HG03565 (cell line): ENCODE results near the gene MT1F.
"Not testable (repeated sequence)": the region's sequence is repeated elsewhere in the genome, so short reads cannot be mapped to it uniquely, and the experiment has no call there.

Source experiments
- ATAC-seq: cut with Tn5 transposase; IDR thresholded peaks from one replicate; pipeline ENCODE4 v1.9.1; 2021; ENCODE audit warnings: mild to moderate bottlenecking, moderate library complexity; ENCODE audit not compliant: unreplicated experiment

Gene MT1F

DNA sequence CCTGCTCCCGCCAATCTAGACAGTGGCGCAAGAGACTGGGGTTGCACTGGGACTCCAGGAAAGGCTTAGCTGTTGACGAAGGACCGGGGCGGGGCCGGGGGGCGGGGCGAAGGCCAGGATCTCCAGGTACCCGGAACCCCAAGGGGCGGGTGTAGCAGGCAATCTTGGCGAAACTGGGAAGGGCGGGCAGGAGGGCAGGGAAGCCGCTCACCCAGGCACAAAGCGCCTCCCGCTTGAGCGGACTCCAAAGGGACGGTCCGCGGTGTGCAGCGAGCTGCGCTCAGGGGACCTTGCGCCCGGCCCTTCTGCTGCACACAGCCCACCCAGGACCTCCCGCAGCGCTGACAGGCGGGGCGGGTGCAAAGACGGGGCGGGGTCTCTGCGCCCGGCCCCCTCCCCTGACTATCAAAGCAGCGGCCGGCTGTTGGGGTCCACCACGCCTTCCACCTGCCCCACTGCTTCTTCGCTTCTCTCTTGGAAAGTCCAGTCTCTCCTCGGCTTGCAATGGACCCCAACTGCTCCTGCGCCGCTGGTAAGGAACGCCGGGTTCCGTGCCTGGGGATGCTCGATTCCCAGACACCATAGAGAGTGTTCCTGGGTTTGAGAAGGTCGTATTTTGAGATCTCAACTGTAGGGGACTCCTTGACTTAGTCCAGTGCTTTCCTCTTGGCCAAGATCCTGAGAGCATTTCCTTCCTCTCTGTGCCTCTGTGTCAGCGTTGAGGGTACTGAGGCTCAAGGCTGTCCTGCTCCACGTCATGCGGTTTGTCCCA is at the start of gene MT1F:
TSS of gene MT1F (plus strand) at position 405 of the 772 bp plus-strand sequence. CDS start at position 505, 100 bp downstream.
- no peak for ATAC-seq

DNA sequence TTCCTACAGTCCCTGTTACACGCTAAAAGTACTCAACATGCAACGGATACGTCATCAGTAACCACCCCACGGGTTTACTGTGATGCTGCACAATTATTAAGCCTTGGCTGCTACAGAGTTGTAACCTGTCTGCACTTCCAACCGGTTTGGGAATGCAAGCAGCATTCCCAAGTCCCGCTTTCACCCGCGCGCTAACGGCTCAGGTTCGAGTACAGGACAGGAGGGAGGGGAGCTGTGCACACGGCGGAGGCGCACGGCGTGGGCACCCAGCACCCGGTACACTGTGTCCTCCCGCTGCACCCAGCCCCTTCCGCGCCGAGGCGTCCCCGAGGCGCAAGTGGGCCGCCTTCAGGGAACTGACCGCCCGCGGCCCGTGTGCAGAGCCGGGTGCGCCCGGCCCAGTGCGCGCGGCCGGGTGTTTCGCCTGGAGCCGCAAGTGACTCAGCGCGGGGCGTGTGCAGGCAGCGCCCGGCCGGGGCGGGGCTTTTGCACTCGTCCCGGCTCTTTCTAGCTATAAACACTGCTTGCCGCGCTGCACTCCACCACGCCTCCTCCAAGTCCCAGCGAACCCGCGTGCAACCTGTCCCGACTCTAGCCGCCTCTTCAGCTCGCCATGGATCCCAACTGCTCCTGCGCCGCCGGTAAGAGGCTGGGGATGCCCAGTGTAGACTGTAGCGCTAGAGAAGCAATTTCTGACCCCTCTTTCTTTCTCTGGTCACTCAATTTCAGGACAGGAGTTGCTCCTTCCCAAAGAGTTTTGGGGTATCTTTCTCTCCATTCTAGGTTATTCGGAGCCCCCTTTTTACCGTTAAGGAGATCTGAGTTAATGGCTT is 49.5 kb upstream of the MT1F start, which contains the start of gene MT2A:
TSS of gene MT2A (plus strand) at position 542 of the 833 bp plus-strand sequence. CDS start at position 614, 72 bp downstream.
- ATAC-seq: peak; percentile 80

GRCh38 chr16:56608876-56609462 is 48.8 kb upstream of the MT1F start:
- ATAC-seq: no peak

GRCh38 chr16:56609463-56609921 is 48.3 kb upstream of the MT1F start:
- peak; percentile 33 for ATAC-seq

DNA sequence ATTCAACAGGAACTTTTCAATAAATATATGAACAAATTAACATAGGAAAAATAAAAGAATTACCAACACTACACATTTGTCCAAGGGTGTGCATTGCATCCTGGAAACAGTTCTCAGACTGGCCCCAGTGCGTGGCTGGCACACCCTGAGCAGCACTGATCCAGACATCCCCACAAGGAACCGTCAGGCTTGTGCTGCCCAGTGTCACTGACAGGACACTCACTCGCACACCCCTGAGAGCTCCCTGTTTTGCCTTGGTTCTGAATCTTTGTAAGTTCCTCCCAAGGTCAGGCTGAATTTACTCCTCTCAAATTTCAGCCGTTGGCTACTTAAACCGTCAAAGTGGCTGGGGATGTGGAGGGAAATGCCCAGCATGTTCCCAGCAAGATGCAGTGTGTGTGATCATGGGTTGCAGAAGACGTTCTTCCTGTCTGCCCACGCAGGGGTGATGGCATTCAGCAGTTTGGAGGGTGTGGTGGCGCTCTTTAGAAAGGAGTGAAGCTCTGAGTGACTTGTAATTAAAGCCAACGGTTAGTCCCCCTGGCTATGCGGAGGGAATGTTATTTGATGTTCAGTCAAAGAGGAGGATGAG is 47.6 kb upstream of the MT1F start:
- no peak for ATAC-seq

DNA sequence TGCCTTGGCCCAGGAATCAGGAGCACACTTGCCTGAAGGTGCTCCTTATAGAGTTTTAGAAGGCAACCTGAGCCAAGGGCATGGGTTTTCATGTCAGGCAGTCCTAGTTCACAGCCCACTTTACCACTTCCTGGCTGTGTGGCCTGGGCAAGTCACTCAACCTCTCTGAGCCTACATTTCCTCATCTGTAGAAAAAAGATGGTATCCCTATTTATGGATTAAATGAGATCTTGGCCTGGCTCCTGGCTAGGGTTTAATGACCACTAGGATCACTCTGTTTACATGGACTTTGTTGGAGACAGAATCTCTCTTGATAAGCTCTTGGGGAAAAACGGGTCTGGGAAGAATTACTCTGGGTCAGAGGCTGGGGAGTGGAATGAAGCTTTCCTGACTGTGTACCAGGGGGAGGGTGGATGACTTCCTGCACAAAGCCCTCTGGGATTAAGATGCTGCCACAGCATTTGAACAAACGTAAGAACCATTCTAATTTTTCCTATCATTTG is 47.1 kb upstream of the MT1F start:
- no peak for ATAC-seq

DNA sequence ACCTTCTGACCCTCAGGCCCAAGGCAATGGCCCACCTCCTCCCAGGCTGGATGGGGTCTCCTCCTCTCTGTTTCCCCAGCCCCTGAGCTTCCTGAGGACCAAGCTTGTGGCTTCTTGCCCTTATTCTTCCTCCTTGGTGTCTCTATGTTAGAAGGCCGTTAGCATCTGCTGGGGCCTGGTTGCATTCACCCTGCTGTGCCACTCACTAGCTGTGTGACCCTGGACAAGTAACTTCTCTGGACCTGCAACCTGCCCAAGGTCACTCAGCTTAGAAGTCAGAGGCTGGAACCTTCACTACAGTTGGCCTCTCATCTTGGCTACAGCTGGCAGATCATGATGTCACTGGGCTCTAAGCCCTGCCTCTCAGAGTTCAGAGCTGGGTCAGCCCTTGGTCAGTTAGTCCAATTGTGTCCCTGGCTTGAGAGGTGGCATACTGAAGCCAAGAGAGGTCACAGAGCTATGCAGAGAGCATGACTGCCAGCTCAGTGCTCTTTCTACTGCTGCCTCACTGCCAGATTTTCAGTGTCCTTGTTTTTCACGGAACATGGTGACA is 46.4 kb upstream of the MT1F start:
- ATAC-seq: no peak

- no peak for ATAC-seq
Measured at GRCh38 chr16:56613706-56614105, 44.1 kb upstream of the MT1F start.

GRCh38 chr16:56614549-56614991 is 43.2 kb upstream of the MT1F start:
- no peak for ATAC-seq

DNA sequence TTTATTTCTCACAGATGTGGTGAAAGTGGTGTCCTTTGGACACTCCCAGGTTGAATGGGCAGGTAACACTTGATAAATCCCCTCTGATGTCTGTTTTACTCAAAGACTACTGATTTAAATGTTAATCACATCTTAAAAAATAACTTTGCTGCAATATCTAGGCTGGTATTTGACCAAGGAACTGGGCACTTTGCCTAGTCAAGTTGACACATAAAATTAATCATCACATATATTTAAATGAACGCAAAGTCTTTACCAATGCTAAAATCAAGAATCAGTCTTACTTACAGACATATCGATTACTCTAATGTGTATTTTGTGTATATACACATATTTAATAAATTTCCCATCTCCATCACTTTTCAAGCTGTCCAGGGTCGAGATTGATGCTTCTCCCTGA is 42.4 kb upstream of the MT1F start:
- no peak for ATAC-seq

- no peak for ATAC-seq
Measured at GRCh38 chr16:56616608-56617211, 41.0 kb upstream of the MT1F start.

- ATAC-seq: no peak
Measured at GRCh38 chr16:56617212-56618085, 40.3 kb upstream of the MT1F start.

- no peak for ATAC-seq
Measured at GRCh38 chr16:56618138-56618537, 39.6 kb upstream of the MT1F start.

DNA sequence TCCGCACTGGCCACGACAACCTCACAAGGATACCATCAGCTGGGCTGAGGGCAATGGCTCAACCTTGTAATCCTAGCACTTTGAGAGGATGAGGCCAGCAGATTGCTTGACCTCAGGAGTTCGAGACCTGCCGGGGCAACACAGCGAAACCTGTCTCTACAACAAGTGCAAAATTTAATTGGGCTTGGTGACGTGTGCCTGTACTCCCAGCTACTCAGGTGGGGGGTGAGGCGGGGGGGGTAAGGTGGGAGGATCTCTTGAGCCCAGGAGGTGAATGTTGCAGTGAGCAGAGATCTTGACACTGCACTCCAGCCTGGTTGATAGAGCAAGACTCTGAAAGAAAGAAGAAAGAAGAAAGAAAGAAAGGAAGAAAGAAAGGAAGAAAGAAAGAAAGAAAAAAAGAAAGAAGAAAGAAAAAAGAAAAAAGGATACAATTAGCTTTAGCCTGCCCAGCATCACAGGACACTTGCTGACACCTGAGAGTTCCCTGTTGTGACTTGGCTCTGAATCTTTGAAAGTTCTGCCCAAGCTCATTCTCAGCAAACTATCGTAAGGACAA is 37.3 kb upstream of the MT1F start:
- no peak for ATAC-seq

DNA sequence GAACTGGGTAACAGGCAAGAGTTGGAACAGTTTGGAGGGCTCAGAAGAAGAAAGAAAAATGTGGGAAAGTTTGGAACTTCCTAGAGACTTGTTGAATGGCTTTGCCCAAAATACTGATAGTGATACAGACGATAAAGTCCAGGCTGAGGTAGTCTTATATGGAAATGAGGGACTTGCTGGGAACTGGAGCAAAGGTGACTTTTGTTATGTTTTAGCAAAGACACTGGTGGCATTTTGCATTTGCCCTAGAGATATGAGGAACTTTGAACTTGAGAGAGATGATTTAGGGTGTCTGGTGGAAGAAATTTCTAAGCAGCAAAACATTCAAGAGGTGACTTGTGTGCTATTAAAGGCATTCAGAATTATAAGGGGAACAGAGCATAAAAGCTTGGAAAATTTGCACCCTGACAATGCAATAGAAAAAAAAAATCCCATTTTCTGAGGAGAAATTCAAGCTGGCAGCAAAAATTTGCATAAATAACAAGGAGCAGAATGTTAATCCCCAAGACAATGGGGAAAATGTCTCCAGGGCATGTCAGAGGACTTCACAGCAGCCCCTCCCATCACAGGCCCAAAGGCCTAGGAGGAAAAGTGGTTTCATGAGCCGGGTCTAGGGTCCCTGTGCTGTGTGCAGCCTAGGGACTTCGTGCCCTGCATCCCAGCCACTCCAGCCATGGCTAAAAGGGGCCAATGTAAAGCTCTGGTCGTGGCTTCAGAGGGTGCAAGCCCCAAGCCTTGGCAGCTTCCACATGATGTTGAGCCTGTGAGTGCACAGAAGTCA is 35.9 kb upstream of the MT1F start:
- ATAC-seq: not testable (repeated sequence)

DNA sequence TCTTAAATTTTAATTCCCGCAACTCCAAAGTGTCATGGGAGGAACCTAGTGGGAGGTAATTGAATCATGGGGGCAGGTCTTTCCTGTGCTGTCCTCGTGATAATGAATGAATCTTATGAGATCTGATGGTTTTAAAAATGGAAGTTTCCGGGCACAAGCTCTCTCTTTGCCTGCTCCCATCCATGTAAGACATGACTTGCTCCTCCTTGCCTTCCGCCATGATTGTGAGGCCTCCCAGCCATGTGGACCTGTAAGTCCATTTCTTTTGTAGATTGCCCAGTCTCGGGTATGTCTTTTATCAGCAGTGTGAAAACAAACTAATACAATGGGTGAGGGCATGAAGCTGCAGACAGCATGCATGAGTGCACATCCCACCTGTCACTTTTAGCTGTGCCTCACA is 34.6 kb upstream of the MT1F start:
- not testable (repeated sequence) for ATAC-seq

DNA sequence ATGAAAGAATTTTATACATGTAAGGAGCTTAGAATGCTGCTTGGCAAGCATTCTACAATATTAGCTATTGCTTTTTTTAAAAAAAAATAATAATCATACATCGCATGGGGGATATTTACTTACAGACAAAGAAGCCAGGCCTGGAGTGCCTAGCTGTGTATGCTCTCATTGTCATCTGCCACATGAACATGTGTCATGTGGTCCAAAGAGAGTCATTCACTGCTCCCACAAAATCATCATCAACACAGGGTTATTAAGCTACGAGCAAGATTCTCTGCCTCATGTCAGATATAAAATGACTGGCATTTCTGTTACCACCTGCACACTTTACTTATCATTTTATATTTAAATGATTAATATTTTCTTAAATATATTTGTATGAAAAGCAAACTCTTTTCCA is 34.1 kb upstream of the MT1F start:
- ATAC-seq: no peak
